Spinal cord (tissue), 10 donors: ENCODE measurements around the gene LONP1. TPM values are rescaled to one million over a fixed set of nuclear protein-coding genes. Genes with fewer than 3 reads are reported as not detected.
A peak's percentile ranks its signal among the peaks of the same experiment; 100 is the strongest.
"Not testable (repeated sequence)": the region's sequence is repeated elsewhere in the genome, so short reads cannot be mapped to it uniquely, and the experiment has no call there.

Experiments
- DNase-seq, 6 donors: peaks; one replicate each; pipeline versions ENCODE4 v3.0.0 to v3.0.0-alpha.2; 2013 to 2015; ENCODE audit warnings: low spot score in 6 of 6, low read depth in 4 of 6
- H3K27ac ChIP-seq: one replicate; pipeline ENCODE4 v1.5.1; 2013; ENCODE audit warnings: low read depth, low read length, control low read depth
- H3K27me3 ChIP-seq: one replicate; pipeline ENCODE4 v1.6.1; 2013; ENCODE audit warnings: low read length; ENCODE audit not compliant: control insufficient read depth, insufficient read depth
- H3K36me3 ChIP-seq: one replicate; pipeline ENCODE4 v1.6.1; 2013; ENCODE audit warnings: low read length; ENCODE audit not compliant: control insufficient read depth, insufficient read depth
- H3K4me1 ChIP-seq: one replicate; pipeline ENCODE4 v1.6.1; 2013; ENCODE audit warnings: low read length; ENCODE audit not compliant: control insufficient read depth, insufficient read depth
- H3K4me3 ChIP-seq: one replicate; pipeline ENCODE4 v1.5.1; 2013; ENCODE audit warnings: low read depth, low read length, control low read depth
- H3K9me3 ChIP-seq: one replicate; pipeline ENCODE4 v1.6.1; 2013; ENCODE audit warnings: low read length; ENCODE audit not compliant: control insufficient read depth, insufficient read depth
- WGBS: methylation state at CpG from one replicate; pipeline ENCODE4 v1.1.5; 2013; ENCODE audit warnings: missing lambda C conversion rate; ENCODE audit not compliant: insufficient coverage; 5-methylcytosine and 5-hydroxymethylcytosine counted together
- long read RNA-seq, 4 donors: transcript quantifications; one replicate each; lab custom pipeline, GENCODE V29; 2026
- polyA plus RNA-seq, 2 donors: library from polyadenylated mRNA; unstranded; fragments of 120-200 nt; gene quantifications; one replicate each; pipeline ENCODE4 v1.2.1, GENCODE V29; 2013; ENCODE audit not compliant: insufficient read length in 2 of 2
- total RNA-seq, 2 donors: library from RNA; depleted of rRNA in 1 of 2; stranded (reverse); fragments of 120-200 nt in 1 of 2; fragments of >200 nt in 1 of 2; gene quantifications; one replicate each; pipeline versions ENCODE4 v1.2.3 to v1.2.4, GENCODE V29; 2013 to 2014
- donor health status: healthy.

The LONP1 gene, protein sequence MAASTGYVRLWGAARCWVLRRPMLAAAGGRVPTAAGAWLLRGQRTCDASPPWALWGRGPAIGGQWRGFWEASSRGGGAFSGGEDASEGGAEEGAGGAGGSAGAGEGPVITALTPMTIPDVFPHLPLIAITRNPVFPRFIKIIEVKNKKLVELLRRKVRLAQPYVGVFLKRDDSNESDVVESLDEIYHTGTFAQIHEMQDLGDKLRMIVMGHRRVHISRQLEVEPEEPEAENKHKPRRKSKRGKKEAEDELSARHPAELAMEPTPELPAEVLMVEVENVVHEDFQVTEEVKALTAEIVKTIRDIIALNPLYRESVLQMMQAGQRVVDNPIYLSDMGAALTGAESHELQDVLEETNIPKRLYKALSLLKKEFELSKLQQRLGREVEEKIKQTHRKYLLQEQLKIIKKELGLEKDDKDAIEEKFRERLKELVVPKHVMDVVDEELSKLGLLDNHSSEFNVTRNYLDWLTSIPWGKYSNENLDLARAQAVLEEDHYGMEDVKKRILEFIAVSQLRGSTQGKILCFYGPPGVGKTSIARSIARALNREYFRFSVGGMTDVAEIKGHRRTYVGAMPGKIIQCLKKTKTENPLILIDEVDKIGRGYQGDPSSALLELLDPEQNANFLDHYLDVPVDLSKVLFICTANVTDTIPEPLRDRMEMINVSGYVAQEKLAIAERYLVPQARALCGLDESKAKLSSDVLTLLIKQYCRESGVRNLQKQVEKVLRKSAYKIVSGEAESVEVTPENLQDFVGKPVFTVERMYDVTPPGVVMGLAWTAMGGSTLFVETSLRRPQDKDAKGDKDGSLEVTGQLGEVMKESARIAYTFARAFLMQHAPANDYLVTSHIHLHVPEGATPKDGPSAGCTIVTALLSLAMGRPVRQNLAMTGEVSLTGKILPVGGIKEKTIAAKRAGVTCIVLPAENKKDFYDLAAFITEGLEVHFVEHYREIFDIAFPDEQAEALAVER
- total RNA-seq (10 to 100 TPM; 29.8 to 45.2 TPM), polyA plus RNA-seq (10 to 100 TPM; 72.6 to 79.7 TPM)
- long read RNA-seq, donor 1, transcript LONP1-201 (18 exons, 3,236 nt), result major isoform, 10 of 10 reads
- long read RNA-seq, donor 1, partial matches to known transcripts, result 0 of 10 reads
- long read RNA-seq, donor 1, other reads (novel, unspliced or antisense), result 0 of 10 reads
- long read RNA-seq, donor 2, partial matches to known transcripts, result 0 of 1 reads
- long read RNA-seq, donor 2, other reads (novel, unspliced or antisense), result 0 of 1 reads
- long read RNA-seq, donor 3, partial matches to known transcripts, result 0 of 2 reads
- long read RNA-seq, donor 3, other reads (novel, unspliced or antisense), result 0 of 2 reads
- long read RNA-seq, donor 4, transcript LONP1-201 (18 exons, 3,236 nt), result major isoform, 6 of 6 reads
- long read RNA-seq, donor 4, partial matches to known transcripts, result 0 of 6 reads
- long read RNA-seq, donor 4, other reads (novel, unspliced or antisense), result 0 of 6 reads

GRCh38 chr19:5719961-5720790 is at the start of gene LONP1, which contains the start of gene CATSPERD:
Gene LONP1 (minus strand): TSS chr19:5720146. CDS start chr19:5720132, 14 bp downstream.
Gene CATSPERD (plus strand): TSS chr19:5720637. CDS start chr19:5720738, 101 bp downstream.
- peak within 1 kb of the TSS; percentile 92 for H3K4me3 ChIP-seq
- H3K27me3 ChIP-seq, result no peaks in the 10 kb centered on the region
- H3K4me1 ChIP-seq, result peaks cover 29% of the 10 kb centered on the region
- under 1% methylated on average over 89 of the region's 90 CpGs for WGBS
- H3K9me3 ChIP-seq, result no peaks in the 10 kb centered on the region
- peak; percentile 97 to 100 (median 99) for DNase-seq
- peak within 1 kb of the TSS; percentile 97 for H3K27ac ChIP-seq
- H3K36me3 ChIP-seq, result peaks cover 12% of the 10 kb centered on the region

GRCh38 chr19:5767949-5768348 is 48.0 kb upstream of the LONP1 start:
- Histone ChIP-seq H3K36me3 (no peaks in the 10 kb centered on the region), H3K9me3 (no peaks in the 10 kb centered on the region), H3K4me1 (no peaks in the 10 kb centered on the region), H3K27me3 (no peaks in the 10 kb centered on the region), H3K4me3 (no peak overlapping the region), H3K27ac (no peak overlapping the region)
- 91% methylated on average over 6 of the region's 10 CpGs for WGBS
- no peak for DNase-seq

DNA sequence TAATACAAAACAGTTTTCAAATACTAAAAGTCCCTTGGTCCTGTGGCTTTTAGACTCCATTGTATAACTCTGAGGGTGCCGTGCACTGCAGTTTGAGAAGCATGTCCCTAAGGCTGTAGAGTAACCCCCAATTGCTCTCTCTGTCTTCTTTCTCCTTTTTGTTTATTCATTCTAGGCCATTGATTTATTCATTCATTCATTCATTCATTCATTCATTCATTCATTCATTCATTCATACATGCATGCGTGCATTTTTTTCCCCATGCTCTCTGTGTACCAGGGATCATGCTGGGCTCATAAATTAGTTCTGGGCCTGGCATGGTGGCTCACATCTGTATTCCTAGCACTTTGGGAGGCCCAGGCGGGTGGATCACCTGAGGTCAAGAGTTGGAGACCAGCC is 45.3 kb upstream of the LONP1 start:
- Histone ChIP-seq H3K4me1 (no peaks in the 10 kb centered on the region), H3K4me3 (no peak overlapping the region), H3K9me3 (no peaks in the 10 kb centered on the region), H3K27me3 (no peaks in the 10 kb centered on the region), H3K27ac (no peak overlapping the region), H3K36me3 (no peaks in the 10 kb centered on the region)
- no peak for DNase-seq
- 84% methylated on average over 3 of the region's 3 CpGs for WGBS

GRCh38 chr19:5762608-5763217 is 42.8 kb upstream of the LONP1 start:
- H3K36me3 ChIP-seq, result no peaks in the 10 kb centered on the region
- no peak for DNase-seq
- H3K9me3 ChIP-seq, result no peaks in the 10 kb centered on the region
- H3K4me1 ChIP-seq, result no peaks in the 10 kb centered on the region
- H3K27ac ChIP-seq, result no peak overlapping the region
- no peak overlapping the region for H3K4me3 ChIP-seq
- H3K27me3 ChIP-seq, result no peaks in the 10 kb centered on the region
- 95% methylated on average over 3 of the region's 5 CpGs for WGBS

- no peak overlapping the region for H3K27ac ChIP-seq
- no peaks in the 10 kb centered on the region for H3K4me1 ChIP-seq
- 75% methylated on average over 3 of the region's 6 CpGs for WGBS
Observed at GRCh38 chr19:5753743-5754142, 33.8 kb upstream of the LONP1 start.

DNA sequence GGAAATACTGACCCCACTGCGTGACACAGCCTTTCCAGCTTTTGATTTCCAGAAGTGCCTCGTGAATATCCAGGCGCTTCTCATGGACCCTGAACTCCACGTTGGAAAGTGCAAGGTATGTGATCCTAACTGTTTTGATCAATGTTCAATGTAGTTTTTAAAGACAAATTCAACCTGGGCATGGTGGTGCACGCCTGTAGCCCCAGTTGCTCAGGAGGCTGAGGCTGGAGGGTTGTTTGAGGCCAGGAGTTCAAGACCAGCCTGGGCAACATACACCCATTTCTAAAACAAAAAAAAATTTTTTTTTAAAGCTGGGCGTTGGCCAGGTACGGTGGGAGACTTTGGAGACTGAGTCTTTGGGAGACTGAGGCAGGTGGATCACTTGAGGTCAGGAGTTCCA is 31.8 kb upstream of the LONP1 start:
- Histone ChIP-seq H3K27me3 (no peaks in the 10 kb centered on the region), H3K9me3 (no peaks in the 10 kb centered on the region), H3K36me3 (no peaks in the 10 kb centered on the region), H3K4me1 (no peaks in the 10 kb centered on the region), H3K4me3 (no peak overlapping the region), H3K27ac (no peak overlapping the region)
- 89% methylated on average over 4 of the region's 7 CpGs for WGBS
- DNase-seq, result no peak

More at GRCh38 chr19:5753743-5754142, 33.8 kb upstream of the LONP1 start:
- no peaks in the 10 kb centered on the region for H3K9me3 ChIP-seq
- no peaks in the 10 kb centered on the region for H3K27me3 ChIP-seq
- DNase-seq, result no peak
- no peaks in the 10 kb centered on the region for H3K36me3 ChIP-seq
- H3K4me3 ChIP-seq, result no peak overlapping the region

DNA sequence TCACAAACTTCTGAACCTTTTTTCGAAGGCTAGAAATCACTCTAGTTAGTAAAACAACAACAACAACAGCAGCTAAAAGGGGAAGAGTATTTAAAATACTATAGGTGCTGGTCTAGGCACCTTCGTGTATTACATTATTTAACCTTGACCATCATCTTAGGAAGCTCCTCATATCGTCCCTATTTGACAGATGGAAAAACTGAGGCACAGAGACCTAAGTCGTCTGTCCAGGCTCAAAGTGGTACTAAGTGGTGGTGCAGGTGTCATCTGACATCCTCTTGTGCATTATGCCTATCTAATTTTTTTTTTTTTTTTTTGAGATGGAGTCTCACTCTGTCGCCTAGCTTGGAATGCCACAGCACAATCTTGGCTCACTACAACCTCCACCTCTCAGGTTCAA is 29.6 kb upstream of the LONP1 start:
- no peaks in the 10 kb centered on the region for H3K36me3 ChIP-seq
- DNase-seq, result no peak

GRCh38 chr19:5748920-5749319 is 29.0 kb upstream of the LONP1 start:
- not testable (repeated sequence) for H3K4me1 ChIP-seq, H3K27me3 ChIP-seq, H3K9me3 ChIP-seq, H3K27ac ChIP-seq, H3K36me3 ChIP-seq, H3K4me3 ChIP-seq
- 57% methylated on average over 4 of the region's 6 CpGs for WGBS
- peak in 1 of 6 donors; percentile 51 for DNase-seq

More for the DNA sequence above, 29.6 kb upstream of the LONP1 start:
- H3K27me3 ChIP-seq, result no peaks in the 10 kb centered on the region
- no peak overlapping the region for H3K4me3 ChIP-seq
- WGBS, result no CpG with 5 or more reads among the region's 5 CpGs
- H3K4me1 ChIP-seq, result no peaks in the 10 kb centered on the region
- H3K9me3 ChIP-seq, result no peaks in the 10 kb centered on the region
- no peak overlapping the region for H3K27ac ChIP-seq
